ENCODE data around the gene USP24.

- TF ChIP-seq POLR2AphosphoS5 (IDR thresholded peaks at IDR 0.05; ENCODE audit: borderline replicate concordance, low read depth, low read length) (no peak), EZH2 (IDR thresholded peaks at IDR 0.05) (no peak), FOXP2 (optimal IDR thresholded peaks at IDR 0.05; ENCODE audit: control extremely low read depth, extremely low read length, insufficient read depth) (no peak)
Measured at GRCh38 chr1:55155522-55155921, 59.6 kb downstream of the USP24 start.

Data from SK-N-MC (cell line).